ENCODE measurements around the gene DTNBP1.

GRCh38 chr6:15536198-15536955, 126.5 kb downstream of the DTNBP1 start:
- no peak for TF ChIP-seq CTCF (IDR thresholded peaks at IDR 0.05)
- no peak for TF ChIP-seq POLR2AphosphoS5 (IDR thresholded peaks at IDR 0.05)
- TF ChIP-seq POLR2A (IDR thresholded peaks at IDR 0.05) = no peak

Data from prostate gland (tissue), 2 donors.